GM18499 (cell line): ENCODE data around the gene UXS1.

Source experiments
- ATAC-seq: cut with Tn5 transposase; IDR thresholded peaks from one replicate; pipeline ENCODE4 v1.9.1; 2021; ENCODE audit warnings: moderate number of reproducible peaks; ENCODE audit not compliant: insufficient read depth, unreplicated experiment

UXS1 gene

DNA sequence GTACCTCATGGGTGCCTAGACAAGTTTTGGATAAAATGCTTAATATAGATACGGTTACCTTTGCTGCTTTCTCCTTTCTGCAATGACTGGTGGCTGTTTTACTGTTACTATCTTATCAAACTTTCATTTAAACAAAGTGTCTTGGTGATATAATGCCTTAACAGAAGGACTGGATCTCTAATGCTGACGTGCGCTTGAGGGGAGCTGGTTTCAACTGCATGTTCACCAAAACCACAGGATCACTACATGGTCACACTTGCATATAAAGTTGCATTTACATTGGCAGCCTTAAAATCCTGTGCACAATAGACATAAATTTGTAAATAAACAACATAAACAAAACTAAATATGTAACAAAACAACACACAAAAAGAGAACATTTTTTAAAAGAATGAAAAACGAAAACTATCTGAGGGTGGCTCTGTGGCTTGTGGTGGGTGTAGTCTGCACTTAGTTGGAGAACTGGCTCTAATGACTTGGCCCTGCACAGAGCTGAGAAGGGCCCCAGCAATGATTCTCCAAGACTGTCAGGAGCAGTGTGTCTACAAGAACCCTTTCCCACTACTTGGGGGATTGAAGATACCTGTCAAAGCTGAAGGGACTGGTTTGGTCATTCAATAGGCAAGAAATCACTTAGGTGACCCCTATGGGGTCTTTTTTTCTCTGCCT, 135.5 kb downstream of the UXS1 start:
- no peak for ATAC-seq

DNA sequence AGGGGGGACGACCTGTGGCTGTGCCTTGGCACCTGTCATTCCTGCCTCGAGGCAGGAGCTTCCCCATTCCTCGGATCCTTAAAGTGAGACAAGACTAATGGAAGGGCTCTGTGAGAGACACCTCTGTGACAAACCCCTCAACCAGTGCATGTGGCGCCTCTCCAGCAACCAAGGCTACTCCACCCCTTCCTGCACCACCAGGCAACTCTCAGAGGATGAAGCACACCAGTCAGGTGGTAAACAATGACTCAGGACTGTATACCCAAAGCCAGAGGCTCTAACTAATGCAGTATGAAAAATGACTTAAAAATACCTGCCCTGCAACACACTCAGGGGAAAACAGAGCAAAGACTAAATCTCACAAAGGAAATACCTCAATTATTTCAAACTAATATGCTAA, 136.9 kb downstream of the UXS1 start:
- no peak for ATAC-seq

DNA sequence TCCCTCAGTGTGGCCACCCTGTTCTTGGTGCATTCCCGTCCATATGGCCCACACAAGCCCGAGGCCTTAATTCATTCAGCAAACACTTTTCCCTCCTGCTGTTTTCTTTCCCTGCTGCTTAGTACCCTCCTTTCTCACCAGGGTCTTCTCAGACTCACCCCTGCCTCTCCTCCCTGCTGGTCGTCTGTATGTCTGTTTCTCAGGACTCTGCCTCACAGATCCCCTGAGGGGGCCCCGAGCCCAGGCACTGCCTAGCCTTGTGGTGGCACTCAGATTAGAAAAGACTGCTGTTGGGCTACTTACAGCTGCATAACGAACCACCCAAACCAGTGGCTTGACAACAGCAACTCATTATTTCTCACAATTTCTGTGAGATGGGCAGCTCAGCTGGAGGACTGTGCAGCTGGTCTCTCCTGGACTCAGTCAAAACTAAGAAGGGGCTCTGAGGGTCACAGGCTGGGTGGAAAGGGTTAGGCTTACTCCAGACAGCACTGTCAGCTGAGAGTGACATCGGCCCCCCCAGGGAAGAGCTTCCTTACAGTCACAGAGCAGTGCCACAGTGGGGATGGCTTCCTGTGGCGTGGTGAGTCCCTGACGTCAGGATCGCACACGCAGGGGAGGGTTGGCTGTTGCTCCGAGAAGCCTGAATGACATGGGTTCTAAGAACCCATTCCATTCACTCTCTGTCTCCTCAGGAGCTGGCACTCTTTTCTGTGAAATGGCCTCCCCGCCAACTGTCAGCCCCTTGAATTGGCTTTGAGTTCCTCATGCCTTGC, 139.0 kb downstream of the UXS1 start:
- ATAC-seq: no peak

DNA sequence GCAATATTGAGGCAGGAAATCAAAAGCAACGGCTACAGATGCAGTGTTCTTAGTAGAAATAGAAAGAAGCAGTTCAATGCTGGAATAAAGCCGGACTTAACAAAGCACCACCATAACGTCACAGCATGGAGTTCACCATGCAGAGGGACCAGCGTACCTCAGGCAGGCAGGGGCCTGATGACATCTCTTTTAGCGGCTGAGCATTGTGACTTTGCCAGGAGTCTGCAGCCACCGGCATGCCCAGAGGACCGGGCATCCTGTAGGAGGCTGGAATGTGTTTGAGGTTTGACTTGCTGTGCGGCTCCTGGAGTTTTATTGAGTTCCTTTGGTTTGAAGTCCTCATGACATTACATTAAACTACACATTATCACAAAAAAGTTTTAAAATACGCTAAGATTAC, 139.8 kb downstream of the UXS1 start:
- ATAC-seq: no peak

DNA sequence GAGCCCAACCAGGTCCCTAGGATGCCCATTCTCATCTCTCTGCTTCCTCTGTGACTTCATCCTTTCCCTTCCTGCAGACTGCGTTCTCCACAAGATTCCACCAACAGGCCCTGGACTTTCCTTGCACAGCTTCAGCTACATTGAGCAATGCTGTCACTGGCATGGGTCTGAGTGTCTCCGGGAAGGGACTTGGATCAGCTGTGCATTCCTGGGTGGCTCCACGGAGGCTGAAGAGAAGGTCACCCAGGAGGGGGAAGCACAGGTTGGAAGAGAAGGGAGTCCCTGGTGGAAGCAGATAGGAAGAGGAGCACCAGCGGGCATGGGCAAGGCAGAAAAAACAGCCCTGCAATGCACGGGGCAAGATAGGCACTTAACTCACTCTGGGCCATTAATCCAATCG, 140.5 kb downstream of the UXS1 start:
- ATAC-seq: no peak

DNA sequence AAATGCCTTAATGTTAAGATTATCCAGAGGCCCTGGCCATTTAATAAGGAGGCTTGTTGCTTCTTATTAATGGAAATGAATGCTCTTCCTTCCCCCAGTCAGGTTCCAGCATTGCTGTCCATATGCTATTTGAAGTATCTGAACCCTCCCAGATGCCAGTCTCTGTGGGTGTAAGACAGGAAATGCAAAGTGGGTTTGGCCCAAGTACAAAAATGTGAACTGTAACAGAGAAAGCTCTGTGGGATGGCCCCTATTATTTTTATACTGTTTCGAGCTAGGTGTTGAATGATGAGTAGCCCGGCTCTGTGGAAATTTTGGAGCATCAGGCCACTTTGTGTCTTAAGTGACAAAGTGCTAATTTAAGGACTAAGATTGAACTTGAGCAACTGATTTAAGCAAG, 141.0 kb downstream of the UXS1 start:
- no peak for ATAC-seq

DNA sequence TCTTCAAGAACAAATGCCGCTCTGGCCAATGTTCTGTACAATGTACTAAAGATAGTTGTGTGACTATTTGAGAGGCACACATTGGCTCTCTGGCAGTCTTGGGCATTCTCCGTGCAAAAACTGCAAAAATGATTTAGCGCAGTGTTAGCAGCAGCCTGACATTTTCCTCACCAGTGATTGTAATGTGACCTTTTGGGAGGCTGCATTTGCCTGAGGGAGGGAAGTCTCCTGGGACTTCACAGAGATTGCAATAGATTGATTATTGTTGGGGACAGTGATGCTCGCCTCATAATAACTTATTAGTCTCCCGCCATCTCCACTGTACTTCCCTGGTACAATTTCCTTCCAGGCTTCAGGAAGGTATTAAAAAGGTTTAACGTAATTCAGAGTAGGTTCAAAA, 149.2 kb downstream of the UXS1 start:
- no peak for ATAC-seq

DNA sequence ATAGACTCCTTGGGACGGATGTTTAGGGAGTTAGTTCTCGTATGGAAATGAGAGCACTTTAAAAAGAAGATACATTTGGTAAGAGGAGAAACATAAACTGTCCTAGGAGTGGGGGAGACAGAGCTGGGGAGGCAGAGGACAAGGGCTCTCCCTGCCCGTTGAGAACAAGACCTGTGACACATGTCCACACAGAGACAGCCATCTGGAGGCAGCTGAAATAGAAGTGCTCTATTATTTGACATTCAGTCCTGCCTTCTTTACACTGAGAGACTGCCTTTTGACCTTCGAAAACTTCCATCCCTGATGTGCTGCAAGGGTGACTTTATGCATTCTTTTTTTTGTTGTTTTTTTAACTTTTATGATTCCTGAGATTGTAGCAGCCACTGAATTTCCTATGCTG, 150.1 kb downstream of the UXS1 start:
- no peak for ATAC-seq
